Transverse colon (tissue), 3 donors: Measurements from ENCODE around the gene INSM1.

Experiments used
- CTCF ChIP-seq, 5 experiments: fragments of 200-600 bp in 3 of 5; fragments of 450-650 bp in 2 of 5; sonication (generic) in 3 of 5; IDR thresholded peaks; 1 replicate in 2 of 5; 2 replicates in 3 of 5; pipeline ENCODE4 v1.5.1; 2016 to 2017; ENCODE audit warnings: antibody characterized with exemption in 5 of 5, inconsistent platforms in 3 of 5, mild to moderate bottlenecking in 2 of 5, moderate library complexity in 1 of 5
- POLR2A ChIP-seq: fragments of 450-650 bp; IDR thresholded peaks from one replicate; pipeline ENCODE4 v1.6.1; 2016; ENCODE audit warnings: antibody characterized with exemption, mild to moderate bottlenecking, moderate library complexity

- TF ChIP-seq POLR2A (no peak), CTCF (IDR thresholded peaks at IDR 0.05) (no peak)
These were observed 33.4 kb upstream of the INSM1 start for GRCh38 chr20:20334489-20334888.
